Subcutaneous preadipocyte (primary cell): ENCODE data around the gene NCAPD3. TPM values are rescaled to one million over a fixed set of nuclear protein-coding genes. Genes with fewer than 3 reads are reported as not detected.

Source experiments
- total RNA-seq: library from RNA; depleted of rRNA; stranded (reverse); fragments of >200 nt; gene quantifications from 2 replicates; pipeline ENCODE4 v1.2.3, GENCODE V29; 2012

NCAPD3 gene
- total RNA-seq: 18.0 and 33.4 TPM in 2 replicates

GRCh38 chr11:134223836-134224709 is at the start of gene NCAPD3, which contains the start of gene VPS26B:
Gene NCAPD3, minus strand, starts transcription at chr11:134223967. Its CDS starts 41 bp downstream, at chr11:134223926.
Gene VPS26B, plus strand, starts transcription at chr11:134224671. Its CDS starts 452 bp downstream, at chr11:134225123.

GRCh38 chr11:134253188-134253993 is 29.6 kb upstream of the NCAPD3 start, which contains the start of the genes ACAD8 and THYN1:
Gene ACAD8, plus strand, starts transcription at chr11:134253568. Its CDS starts 33 bp downstream, at chr11:134253601.
Gene THYN1, minus strand, starts transcription at chr11:134253352. Its CDS starts 470 bp downstream, at chr11:134252882.

Other genes with a start within 250 kb of the NCAPD3 start
- 61.7 and 68.6 TPM in 2 replicates for gene JAM3, start 154.9 kb downstream of the NCAPD3 start, total RNA-seq
- 37.1 and 37.5 TPM in 2 replicates for gene VPS26B, start 704 bp upstream of the NCAPD3 start, total RNA-seq
- gene THYN1, start 29.4 kb upstream of the NCAPD3 start, total RNA-seq: 47.8 and 48.7 TPM in 2 replicates
- gene ACAD8, start 29.6 kb upstream of the NCAPD3 start, total RNA-seq: 15.8 and 18.8 TPM in 2 replicates
- not detected in 2 replicates for gene GLB1L3, start 52.4 kb upstream of the NCAPD3 start, total RNA-seq
- 1.1 and 3.5 TPM in 2 replicates for gene GLB1L2, start 108.0 kb upstream of the NCAPD3 start, total RNA-seq
- gene B3GAT1, start 188.3 kb upstream of the NCAPD3 start, total RNA-seq: not detected in 2 replicates